HG02763 (cell line): Measurements from ENCODE around the gene CTIF.

Experiments used
- ATAC-seq: cut with Tn5 transposase; IDR thresholded peaks from one replicate; pipeline ENCODE4 v1.9.1; 2021; ENCODE audit warnings: mild to moderate bottlenecking, moderate library complexity; ENCODE audit not compliant: unreplicated experiment

CTIF gene

DNA sequence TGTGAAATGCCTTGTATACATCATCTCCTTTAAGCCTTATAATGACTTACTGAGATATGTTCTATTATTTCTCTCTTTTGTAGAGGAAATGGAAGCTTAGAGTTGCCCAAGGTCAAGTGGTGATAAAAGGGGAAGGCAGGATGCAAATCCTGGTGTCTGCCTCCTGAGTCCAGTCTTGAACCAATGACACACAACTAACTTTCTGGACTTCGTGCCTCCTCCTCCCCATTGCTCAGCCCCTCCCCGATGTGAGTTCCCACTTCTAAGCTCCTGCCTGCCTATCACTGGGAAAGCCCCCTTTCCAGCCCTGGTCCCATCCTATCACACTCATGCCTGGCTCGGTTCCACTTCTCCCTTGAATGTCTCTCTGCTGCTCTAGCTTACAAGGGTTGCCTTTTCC is 6.9 kb upstream of the CTIF start:
- ATAC-seq, result no peak

DNA sequence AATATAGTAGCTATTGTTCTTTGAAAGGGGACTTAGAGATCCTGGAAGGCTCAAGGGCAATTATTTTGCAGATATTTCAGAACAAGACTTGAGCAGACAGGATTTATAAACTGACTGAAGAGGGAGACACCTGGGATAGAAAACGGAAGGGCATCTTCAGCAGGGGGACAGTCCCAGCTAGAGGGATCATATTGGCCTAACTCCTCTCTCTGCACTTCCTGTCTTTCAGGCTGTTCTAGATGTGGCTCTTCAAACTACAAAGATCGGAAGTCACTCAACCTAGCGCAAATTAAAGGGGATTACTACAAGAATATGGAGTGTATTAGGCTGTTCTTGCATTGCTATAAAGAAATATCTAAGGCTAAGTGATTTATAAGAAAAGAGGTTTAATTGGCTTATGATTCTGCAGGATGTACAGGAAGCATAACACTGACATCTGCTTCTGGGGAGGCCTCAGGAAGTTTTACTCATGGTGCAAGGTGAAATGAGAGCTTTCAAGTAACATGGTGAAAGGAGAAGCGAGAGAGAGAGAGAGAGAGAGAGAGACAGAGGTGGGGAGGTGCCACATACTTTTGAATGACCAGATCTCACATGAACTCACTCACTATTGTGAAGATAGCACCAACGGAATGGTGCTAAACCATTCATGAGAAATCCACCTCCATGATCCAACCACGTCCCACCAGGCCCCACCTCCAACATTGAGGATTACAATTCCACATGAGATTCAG is 5.3 kb upstream of the CTIF start:
- no peak for ATAC-seq

DNA sequence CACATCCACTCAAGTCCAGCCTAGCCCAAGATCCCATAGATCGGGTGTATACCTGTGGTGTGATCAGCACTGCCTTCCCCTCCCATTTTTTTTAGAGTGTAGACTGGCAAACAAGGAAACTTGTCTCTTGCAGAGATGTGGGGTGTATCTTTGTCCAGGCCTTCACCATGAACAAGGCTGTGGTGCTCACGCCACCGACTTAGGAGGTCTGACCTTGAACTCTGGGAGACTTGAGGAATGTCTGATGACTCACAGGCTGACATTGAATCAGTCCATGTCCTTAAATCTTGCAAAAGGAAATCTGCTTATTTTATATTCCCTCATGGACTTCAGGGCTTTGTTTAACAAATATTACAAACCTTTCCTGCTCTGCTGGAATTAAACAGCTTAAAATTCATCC is 4.5 kb upstream of the CTIF start:
- no peak for ATAC-seq

DNA sequence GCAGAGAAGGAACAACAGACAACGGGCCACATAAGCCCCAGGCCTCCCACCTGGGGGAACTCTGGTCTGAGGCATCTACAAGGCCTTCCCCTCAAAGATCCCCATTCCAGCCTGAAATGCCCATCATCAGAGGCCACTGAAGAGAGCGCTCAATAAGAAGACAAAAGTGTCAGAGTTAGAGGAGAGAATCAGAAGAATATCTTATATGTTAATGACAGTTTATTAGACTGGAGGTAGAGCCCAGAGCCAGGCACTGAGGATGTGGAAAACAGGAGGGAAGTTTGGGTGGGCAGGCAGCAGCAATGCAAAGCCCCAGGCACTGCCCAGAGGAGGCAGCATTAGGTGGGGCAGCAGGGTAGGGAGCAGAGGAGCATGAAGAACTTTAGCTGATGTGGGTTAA is 2.9 kb upstream of the CTIF start:
- no peak for ATAC-seq

DNA sequence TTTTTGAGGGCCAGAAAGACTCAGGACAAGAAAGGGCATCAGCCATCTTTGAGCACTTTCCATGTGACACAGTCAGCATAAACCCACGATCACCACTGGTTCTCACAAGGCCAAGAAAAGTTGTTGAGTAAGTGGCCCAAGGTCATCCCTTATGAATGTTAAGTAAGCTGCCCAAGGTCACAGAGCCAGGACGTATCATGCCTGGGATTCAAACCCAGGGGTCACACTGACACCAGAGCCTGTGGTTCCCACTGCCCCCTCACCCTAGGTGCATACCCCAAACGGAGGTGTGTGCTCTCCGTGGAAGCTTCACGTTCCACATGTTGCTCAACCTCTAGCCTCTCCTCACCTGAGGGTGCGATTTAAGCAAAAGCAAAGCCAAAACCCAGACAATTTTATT is 2.3 kb upstream of the CTIF start:
- no peak for ATAC-seq

DNA sequence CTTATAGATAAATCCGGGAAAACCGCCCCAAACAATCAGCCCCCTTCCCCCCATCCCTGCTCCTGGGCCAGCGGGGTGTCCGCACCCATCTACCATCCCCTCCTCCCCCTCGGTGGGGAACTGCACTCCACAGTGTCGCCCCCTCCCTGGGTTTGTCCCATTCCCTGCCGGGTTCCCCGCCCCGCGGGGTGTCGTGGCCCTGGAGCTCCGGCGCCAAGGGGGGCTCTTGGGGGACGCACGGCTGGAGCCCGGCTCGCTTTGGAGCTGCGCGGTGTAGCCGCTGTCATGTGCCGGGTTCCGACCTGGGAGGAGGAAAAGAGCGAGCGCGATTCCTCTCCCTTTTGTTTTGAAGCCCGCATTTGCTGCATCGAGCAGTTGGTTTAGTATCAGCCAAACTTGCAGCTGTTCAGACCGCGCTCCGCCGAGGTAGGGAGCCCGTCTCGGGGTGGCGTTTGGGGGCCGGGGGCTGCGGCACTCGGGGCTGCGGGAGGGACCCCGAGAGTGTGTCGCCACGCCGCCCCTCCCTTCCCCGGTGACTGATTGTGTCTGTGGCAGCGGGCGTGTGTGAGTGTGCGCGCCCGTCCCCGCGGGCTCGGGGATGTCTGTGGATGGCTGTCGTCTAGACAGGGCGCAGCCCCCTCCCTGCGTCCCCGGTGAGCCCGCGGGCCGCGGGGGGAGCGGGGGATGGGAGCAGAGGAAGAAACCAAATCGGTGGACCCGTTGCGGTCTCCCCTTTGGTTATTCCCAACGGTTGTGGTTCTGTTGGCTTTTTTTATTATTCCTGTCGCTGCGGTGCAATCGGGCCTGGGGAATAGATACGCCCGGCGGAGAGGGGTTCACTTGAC is 797 bp downstream of the CTIF start:
- no peak for ATAC-seq

DNA sequence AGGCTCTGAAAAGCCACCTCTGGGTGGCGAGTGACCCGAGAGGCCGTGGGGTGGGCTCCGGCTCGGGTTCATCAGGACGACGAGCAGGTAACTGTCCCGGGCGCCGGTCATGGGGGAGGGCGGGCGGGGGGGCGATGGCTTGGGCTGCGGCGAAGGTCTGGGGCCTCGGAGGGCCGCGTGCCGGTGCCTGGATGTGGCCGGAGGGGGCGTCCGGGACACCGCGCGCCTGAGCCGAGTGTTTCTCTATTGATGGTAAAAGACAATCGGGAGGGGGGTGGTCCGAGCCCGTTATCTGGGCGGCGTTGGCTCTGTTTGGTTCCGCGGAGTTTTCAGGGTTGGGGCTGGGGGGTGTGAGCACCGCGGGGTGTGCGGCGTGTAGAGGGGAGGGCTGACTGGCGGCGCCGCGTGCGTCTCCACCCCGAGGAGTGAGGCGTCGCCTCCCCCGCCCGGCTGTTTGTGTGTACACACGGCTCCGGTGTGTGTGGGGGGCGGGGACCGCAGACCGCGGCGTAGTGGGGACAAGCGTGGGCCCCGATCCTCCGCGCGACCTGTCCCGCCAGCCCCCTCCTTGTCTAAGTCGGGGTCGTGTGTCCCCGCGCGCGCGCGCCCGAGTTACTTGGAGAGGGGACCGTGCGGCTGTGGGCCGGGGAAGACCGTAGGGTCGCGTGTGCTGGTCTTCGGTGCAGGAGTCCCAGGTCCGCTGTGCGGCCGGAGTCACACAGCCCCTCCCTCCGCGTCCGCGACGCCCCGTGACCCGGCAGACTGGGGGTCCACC is 1.6 kb downstream of the CTIF start:
- ATAC-seq, result no peak

- ATAC-seq, result no peak
Measured at GRCh38 chr18:48541026-48541746, 2.4 kb downstream of the CTIF start.

DNA sequence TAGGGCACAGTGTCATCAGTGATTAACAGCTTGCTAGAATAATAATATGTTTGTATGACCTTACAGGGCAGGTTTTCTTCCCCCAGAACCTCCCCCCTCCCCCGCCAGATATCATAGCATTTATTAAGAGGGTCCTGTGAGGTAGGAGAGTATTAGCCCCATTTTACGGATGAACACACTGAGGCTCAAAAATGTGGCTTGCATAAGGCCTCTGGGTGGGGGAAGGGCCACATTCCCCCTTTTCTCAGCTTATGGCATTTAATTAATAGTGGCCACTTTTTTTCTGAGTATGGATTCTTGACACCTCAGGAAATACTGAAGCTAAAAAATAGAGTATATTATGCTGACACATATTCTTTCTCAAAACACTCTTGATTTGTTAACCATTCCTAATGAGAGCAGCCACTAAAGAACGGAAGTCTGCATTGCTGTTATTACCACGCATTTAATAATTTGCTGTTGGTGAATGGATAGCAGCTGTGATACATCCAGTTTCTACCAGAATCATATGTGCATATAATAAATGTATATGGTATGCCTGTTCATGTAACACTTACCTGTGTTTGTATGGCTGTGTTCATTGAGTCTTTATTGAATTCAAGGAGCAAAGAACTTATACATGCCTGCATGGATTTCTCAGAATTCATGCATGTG is 3.0 kb downstream of the CTIF start:
- no peak for ATAC-seq

DNA sequence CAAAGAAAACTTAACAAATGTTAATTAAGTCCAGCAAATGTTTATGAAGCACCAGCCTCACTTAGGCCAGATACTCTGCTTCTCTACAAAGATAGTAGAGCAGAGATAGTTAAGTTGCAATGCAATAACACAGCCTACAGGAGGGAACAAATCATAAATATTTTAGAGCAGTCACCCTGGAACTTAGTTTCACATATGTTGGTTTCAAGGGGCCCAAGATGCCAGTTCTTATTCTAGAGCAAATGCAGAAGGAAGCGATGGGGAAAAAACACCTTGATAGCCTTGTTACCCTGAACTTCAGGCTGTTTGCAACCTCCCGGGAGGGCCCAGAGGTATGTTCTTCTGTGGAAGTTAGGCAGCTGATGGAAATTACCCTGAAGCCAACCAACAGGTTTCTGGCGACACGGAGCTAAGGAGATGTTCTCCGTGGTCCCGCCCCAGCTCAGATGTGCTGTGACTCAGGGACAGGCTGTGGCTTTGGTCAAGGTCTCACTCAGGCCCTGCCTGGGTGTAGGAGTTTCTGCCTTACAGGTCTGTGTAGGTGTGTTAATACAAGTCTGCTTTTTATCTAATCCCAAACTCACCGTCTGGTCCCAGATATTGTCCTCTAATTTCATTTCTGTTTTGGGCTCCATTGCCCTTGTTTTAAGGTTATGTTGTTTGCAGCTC is 3.8 kb downstream of the CTIF start:
- ATAC-seq, result no peak

DNA sequence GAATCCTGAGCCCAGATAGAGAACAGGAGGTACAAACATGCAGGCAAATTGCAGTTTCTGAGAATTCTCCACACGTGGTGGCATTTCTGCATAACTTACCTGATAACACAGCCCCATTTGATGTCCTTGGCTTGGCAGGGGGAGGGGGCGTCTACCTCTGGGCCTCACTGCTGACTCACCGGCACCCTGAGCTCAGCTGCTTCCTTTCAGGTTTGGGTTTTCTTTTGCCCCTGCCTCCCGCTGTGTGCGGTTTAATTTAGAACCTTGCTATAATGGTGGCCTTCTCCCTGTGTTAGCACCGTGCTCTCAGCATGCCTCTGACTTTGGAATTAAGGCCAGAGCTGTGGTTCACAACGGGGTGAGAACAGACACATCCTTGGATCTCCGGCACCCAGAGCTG is 4.4 kb downstream of the CTIF start:
- no peak for ATAC-seq

- ATAC-seq, result no peak
Measured at GRCh38 chr18:48544116-48544515, 5.3 kb downstream of the CTIF start.

DNA sequence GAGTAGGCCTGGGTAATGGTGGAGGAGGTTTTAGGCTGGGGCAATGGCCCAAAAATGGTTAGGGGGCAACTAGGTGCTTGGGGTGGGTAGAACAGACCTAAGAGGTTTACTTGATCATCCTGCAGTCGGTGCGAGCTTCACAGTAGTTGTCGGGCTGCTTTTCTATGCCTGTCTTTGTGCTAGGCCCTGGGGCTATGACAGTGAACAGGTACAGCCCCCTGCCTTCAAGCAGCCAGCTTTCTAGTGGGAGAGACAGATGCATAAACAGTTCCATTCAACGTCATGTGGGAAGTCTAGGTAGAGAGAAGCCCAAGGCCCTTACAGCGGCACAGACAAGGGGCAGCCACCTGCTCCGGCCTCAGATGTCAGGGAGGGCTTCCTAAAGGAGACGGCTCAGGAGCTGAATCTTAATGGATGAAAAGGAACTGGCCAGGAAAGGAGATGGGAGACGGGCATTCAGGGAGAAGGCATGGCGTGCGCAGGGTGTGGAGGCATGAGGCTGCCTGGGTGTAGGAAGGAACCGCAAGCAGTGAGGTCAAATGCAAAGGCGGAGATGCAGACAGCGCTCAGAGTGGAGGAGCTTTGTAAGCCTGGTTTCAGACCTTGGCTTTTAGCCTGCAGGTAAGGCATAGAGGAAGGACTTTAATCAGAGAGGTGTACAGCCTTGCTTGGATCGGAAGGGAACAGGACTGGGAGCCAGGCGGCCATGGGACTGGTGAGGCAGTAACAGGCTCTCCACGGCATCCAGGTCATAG is 6.0 kb downstream of the CTIF start:
- no peak for ATAC-seq

- no peak for ATAC-seq
Measured at GRCh38 chr18:48545757-48546321, 7.0 kb downstream of the CTIF start.

DNA sequence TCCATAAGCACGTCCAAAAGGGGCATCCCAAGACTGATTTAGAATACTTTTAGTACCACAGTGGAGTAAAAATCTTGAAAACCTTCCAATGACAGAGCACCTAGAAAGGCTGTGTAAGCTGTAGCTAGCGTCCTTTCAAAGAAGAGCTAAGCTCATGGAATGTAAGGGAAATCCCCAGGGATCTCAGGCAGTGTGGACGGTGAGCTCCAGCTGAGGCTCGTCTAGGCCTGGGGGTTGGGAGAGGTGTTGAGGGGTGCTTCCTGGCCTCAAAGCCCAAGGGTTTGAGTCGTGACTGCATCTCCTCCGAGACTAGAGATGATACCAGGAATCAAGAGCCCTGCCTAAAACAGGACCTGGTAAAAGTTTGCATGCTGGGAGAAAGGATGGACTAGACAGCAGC is 7.6 kb downstream of the CTIF start:
- no peak for ATAC-seq

DNA sequence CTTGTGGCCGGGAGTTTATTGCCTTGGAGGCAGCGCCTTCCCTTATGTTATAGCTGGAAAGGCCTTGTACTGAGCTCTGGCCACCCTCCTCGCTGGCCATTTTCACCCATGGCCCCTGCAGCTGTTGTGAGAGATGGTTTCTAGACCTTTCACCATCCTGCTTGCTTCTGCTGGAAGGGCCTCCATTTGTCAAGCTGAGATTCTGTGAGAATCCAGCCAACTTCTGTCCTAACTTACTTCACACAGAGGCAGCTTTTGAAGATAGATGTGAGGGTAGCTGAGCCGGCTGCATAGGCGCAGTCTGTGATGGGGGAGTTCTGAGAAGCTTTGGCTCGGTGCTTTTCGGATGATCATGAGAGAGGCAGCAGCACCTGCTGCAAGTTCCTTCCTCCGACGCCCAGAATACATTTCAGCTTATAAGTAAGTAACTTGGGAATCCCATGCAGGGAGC is 8.7 kb downstream of the CTIF start:
- ATAC-seq, result no peak

GRCh38 chr18:48548011-48548771 is 9.4 kb downstream of the CTIF start:
- ATAC-seq, result no peak

GRCh38 chr18:48548921-48549320 is 10.1 kb downstream of the CTIF start:
- ATAC-seq, result no peak
